ENCODE data around the gene LRIG1.

The LRIG1 gene

DNA sequence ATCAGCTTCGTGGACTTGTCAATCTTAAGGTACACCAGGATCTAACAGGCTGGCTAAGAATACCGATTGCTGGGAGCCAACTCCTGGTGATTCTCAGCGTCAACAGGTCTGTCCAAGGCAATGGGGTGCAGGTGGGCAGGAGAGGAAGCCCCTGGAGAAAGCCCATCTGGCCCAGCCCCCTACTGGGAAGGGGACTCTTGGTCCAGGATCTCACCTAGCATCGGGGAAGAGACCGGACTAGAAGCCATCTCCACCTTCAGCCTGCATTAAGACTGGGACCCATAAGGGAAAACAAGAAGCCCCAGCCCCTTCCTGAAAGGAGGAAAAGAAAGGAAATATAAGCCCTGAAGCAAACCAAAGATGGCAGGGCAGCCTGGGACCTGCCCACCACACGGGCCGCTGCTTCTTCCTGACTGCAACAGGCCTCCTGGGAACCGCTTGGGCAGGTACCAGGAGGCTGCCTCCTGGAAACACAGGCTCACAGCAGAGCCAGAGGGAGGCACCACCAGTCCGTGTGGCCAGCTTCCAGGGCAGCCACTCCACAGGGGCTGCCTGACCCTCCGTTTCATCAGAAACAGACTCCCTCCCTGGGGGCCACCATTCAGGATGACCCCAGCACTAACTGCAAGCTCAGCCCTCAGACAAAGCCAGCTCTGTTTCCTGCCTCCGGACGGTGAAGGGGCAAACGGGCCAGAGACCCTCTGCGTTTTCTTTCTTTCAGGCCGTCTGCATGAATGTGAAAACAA, 100.2 kb downstream of the LRIG1 start:
- DNase-seq: peak; percentile 65

DNA sequence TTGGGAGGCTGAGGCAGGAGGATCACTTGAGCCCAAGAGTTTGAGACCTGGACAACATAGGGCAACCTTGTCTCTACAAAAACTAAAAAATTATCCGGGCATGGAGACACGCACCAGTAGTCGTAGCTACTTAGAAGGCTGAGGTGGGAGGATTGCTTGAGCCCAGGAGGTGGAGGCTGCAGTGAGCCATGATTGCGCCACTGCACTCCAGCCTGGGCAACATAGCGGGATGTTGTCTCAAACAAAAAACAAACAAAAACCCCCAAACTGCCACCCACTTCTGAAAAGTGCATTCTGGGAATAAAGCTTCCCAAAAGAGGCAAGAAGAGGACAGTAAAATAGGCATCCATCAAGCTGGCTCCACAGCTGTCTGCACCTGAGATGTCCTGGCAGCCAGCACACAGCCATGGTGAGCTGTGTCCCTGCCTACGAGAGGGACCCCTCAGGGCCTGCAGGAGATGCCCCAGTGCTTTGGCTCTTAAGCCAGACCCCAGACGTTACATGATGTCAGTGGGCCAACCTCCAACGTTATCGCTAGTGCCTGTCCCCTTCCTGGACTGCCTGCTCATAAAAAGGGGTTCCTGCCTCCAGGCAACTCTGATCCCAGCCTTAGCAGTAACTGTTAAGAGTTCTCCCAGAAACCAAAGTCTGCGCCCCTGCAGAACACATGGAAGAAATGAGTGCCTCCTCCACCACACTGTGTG, 101.1 kb downstream of the LRIG1 start:
- no peak for DNase-seq

DNA sequence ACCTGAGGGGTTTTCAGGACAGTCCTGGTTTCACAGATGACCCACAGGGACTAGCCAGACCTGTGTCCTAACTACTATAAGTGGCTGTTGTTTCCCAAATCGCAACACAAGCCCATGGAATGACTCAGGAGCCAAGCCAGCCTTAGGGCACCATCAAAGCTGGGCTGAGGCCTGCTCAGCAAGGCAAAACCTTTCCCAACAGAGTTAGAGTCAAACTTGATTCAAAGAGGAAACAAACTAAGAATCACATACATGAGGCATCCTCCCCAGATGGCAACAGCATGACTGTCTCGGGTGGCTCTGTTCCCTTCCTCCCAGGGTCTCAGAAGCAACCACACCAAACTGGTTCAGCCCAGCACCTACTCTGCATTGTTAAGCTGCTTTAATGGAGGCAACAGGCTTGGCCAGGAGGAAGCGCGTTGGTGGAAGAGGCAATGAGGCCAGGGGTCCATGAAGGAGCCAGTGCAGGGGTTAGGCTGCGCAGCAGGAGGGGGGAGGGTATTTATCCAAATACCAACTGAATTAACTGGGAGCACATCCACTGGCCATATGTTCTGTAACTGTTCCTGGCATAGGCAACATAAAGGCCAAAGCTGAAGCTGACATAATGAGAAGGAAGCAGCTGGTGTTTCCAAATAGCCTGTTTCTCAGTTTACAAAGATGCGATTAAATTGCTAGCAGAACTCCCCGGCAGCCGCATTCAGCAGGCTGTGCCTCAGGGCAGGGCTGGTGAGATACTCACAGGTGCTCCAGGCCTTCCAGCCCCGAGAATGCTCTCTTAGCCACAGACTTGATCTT, 102.4 kb downstream of the LRIG1 start:
- peak; percentile 96 for DNase-seq

DNA sequence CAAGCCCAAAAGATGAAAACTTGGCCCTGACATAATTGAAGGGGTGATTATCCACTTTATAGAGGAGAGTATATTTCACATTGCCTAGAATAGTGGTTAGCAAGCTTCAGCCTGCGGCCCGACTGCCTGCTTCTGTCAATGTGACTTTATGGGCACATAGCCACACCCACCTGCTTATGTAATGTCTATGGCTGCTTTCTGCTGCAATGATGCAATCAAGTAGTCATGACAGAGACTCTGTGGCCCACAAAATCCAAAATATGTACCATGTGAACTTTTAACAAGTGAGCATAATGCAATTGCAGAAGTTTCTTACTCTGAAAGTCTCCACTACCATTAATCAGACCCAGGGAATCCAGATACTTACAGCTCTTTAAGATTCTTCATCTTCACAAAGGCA, 103.1 kb downstream of the LRIG1 start:
- DNase-seq: peak; percentile 10

DNA sequence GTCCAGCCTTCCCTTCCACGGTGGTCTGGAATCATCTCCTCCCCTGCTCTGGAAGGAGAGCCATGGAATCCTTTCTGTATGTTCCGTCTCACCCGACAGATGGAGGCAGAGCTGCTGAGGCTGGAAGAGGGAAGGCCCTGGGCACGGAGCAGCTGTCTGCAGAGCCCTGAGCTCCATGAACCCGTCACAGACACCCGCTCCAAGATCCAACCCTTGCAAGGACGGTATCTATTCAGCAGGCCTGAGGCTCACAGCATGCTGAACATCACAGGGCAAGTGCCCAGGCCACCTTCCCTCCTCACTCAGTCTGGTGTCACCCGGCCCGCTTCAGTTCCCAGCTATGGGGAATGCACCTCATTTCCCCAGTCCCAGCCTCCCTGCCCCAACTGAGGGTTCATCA, 103.9 kb downstream of the LRIG1 start:
- DNase-seq: no peak

DNA sequence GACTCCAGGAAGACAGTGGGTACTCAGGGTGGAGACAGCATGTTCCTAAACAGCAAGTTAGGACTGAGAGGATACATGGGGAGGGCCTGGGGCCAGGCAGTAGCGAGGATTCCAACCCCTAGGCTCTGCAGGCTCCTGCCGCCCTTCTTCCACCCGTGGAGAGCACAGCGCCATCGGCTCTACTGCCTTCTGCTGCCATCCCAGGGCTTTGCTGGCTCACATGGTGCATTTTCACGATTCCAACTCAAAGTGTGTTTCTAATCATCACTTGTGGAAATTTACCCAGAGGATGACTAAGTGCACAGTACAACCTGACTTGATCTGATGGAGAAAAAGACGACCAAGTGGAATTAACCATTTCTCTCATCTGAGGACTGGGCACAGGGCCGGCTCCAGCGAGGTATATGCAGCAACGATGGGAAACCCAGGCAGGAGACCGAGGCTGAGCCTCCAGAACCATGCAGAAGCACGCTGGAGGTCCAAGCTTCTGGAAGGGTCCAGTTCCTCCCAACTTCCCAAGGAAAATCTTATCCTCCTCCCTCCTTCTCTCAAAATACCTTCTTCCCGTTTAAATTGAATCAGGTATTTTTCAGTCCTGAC, 104.6 kb downstream of the LRIG1 start:
- DNase-seq: no peak

DNA sequence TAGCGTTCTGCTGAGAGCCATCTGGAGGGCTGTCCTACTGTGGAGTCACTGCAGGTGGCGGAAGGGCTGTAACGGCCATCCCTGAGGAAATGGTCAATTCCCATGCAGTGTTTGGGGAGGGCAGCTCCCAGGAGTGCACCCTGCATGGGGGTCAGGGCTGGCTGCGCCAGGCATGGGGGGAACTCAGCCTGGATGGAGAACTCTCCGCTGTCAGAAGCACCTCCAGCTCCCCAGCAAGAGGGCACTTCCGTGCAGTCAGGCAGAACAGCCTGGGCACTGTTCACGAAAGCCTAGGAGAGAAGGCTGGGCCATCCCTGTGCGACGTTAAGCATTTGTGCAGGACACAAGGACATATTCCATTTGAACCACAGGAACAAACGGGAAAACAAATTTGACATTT, 105.2 kb downstream of the LRIG1 start:
- peak; percentile 58 for DNase-seq

DNA sequence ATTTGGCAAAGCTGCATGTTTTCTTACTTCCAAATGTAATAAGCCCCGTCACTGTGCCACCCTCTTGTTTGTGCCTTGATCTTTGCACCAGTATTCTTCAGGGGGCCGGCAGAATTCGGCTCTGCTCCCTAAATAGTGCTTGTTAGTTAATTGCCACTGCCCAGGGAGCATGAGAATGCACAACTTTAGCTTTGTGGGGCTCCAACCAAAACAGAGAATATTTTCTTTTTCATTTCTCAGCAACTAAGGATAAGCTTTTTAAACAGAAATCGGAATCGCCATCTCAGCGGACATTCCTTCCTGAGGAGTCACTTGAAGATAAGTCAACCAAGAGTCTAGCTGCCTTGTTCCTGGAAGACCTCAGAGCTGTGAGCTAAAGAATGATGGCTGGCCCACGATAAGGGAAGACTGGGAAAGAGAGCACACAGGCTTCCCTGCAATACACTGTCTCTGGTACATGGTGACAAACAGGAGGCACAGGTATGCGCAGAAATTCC, 106.0 kb downstream of the LRIG1 start:
- no peak for DNase-seq

DNA sequence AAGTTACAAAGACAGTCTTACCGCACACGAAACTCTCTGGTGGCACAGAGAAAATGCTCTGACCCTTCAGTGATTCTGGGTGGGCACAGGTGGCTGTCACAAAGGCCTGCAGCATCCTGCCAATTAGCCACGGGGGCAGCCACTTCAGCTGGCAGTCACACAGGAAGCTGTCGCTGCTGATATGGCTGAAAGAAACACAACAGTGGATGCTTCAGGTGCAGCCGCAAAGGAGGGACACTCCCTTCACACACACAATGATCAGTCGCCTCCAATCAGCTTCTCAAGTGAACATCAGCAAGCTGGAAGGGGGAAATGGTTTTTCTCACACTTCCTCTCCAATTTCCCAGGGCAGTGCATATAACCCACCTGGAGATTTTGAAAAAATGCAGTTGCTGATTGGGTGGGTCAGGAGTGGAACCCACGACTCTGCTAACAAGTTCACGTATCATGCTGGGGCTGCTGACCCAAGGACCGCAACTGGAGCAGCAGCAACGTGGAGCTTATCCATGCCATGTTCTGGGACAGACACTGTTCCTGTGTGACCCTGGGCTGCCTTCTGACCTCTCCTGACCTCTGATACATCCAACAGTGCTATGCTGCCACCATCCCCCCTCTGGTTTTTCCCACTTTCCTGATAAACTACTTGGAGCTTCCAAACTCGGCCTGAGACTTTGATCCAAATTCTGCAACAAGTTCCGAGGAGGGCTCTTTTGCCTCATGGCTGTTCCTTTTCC, 106.6 kb downstream of the LRIG1 start:
- peak; percentile 41 for DNase-seq

DNA sequence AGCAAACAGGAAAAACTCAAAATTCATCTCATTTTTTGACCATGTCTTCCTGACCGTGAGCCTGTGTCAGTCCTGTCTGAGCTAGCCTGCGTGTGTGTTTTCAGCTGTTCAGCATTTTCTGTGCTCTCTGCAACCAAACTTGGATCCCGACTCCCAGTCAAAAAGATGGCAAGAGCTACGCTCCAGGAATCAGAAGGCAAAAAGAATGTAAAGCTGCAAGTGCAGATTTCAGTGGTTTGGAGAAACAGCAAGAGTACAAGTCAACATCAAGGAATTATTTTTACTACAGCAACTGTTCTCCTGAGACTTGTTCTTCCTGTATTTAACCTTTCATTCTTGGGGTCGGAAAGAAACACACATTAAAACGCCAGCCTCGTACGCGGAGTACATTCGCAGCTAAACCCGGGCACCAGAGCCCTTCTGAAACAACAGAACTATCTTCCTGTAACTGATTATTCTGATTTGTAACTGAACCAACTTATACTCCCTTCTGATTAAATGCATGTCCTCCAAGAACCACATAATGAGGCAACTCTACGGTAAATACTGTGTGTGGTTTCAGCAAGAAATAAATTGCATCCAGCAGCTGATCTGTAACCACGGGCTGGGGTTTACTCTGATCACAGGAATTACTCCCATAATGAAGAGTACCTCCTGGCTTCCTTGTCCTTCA, 107.4 kb downstream of the LRIG1 start:
- no peak for DNase-seq

DNA sequence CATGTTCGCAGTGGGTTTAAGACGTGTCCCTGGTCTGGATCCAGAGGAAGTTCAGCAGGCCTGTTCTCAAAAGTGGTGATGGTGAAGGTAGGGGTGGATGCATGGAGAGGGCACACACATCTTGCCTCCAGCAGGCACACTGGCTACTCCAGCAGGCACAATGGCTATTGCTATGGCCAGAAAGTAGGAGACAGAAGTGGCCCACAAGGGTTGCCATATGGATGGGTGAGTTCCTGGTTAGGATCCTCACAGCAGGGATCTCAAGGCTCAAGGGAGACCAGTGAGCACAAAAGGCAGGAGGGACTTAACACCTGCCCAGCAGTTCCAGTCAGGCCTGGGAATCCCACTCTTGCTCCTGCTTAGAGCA, 107.9 kb downstream of the LRIG1 start:
- DNase-seq: peak; percentile 44

DNA sequence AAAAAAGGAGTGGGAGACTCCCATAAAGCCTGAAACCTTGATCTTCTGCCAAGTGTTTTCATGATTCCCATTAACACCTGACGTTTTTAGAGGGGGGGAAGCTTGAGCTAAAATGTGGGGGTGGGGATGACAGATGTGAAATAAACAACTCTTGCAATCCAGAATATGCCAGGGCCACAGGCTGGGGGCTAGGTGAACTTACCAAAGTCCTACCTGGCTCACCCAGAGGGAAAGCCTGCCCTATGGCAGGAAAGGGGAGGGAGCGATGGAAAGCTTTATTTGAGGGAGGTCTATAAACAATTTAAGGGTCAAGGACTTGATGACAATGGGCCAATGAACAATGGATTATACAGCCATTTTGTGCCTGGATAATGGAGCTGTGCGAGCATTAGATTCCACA, 108.3 kb downstream of the LRIG1 start:
- peak; percentile 33 for DNase-seq

DNA sequence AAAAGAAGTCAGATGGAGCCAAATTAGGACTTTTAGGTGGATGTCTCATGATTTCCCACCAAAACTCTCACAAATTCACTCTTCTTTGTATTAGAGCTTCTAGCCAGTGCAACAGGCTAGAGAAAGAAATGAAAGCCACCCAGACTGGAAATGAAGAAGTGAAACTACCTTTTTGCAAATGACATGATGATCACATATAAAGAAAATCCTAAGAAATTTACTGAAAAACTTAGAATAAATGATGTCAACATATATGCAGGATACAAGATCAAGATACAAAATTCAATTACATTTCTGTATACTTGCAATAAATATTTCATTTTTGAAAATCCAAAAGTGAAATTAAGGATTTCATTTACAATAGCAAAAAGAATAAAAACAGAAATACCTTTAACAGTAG, 110.8 kb downstream of the LRIG1 start:
- no peak for DNase-seq

DNA sequence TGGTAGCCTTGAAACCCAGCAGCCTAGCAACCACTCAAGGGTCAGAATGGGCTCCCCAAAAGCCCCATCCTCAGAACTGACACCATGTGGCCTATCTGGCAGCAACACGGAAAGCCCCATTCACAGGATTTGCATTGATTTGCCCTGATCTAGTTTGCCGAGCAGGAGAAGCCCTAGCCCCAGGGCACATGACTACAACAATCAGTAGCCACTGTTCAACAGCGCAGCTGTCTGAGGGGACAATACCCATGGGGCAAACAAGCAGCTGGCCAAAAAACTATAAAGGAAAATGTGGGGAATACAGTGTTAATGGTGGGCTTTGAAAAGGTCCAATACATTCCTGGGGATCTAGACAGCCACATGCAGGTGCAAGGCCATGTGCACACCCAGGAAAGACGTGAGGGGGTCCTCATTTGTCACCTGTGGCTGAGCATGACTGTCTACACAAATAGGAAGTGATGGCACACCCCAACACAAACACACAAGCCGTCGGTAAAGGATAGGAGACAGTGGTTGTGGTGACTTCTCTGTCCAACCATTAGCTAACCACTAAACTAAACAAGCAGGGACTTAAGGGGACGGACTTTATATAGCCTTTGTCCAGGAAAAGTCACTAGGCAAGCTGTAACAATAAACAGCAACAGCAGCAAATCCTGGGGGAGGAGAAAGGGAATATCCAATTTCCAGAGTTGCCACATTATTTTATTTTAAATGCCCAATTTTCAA, 113.7 kb downstream of the LRIG1 start:
- peak; percentile 67 for DNase-seq

DNA sequence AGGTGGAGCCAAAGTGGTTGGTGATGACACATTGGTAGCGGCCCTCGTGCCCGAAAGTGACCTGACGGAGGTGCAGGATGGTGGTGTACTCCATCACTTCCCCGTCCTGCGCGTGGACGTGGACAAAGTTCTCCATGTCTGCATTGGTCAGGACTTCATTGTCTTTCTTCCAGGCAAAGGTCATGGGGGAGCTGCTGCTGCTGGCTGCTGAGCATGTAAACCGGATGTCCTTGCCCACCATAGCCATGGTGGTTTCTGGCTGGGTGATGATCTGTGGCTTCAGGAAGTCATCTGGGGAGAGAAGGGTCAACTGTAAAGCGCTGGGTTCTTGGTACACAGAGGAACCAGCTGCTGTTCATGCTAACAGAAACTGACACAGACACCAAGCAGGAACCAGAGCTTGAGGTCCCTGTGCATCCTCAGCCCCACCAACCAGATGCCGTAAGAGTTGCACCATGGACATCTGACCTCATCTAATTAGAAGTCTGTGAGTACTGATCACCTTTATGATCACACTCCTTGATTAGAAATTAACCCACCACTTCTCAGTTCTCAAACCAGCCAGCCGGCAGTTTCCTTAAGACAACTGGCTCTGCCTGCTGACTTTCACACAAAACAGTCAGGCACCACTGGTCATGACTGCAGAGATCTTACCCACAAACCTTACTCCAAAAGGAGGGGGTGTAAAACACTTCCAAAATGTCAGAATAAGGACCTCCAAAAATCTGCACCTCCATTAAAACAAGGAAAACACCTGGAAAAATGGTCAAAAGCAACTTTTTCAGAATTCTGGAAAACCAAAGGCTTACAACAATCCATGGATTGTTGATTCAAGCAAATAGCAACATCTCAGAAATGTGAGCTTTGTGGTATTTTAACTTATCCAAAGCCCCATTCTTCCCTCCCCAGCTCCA, 114.6 kb downstream of the LRIG1 start:
- no peak for DNase-seq

DNA sequence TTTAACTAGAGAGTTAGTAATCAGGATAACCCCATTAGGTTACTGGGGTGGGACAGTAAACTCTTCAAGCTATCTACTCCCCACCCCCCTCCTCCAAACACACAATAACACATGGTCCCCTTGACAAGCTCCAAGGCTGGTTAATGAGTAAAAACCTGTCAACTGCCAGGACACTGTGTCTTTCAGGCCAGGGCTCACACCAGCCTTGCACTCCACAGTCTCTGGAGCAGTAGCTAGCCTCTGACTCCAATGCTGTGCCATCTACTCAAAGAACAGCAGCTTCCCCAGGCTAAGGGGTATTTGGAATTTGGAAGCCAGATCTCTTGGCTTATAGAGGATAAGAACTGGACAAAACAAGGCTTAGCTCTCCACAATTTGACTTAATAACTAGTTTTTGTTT, 115.8 kb downstream of the LRIG1 start:
- no peak for DNase-seq

DNA sequence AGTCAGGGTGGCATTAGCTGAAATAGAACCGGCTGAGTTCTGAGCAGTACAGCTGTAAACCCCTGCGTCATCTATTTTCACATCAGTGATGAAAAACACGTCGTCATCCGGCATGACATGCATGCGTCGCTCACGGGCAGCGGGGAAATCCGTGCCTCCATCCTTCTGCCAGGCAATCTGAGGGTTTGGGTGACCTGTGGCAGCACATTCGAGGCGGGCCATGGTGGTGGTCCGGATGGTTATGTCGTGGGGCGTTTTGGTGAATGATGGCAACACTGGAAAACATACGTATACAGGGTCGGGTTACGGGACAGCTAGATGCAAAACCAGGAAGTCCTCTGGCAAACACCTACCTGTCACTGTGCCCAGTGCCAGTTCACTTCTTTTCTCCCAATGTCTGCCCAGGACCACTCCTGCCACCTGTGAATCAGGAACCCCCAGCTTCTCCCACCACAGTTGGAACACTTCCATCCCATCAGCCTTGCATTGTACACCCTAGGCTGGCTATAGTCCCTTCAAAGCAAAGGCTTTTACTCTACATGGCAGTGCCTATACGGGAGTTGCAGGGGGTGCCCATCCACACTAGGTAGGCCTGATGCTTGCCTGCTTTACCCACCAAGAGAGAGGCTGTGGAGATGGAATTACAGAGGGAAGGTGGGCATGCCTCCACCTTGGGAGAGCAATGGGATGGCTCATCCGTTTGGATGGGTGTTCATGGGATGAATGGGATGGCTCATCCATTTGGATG, 116.7 kb downstream of the LRIG1 start:
- DNase-seq: no peak

DNA sequence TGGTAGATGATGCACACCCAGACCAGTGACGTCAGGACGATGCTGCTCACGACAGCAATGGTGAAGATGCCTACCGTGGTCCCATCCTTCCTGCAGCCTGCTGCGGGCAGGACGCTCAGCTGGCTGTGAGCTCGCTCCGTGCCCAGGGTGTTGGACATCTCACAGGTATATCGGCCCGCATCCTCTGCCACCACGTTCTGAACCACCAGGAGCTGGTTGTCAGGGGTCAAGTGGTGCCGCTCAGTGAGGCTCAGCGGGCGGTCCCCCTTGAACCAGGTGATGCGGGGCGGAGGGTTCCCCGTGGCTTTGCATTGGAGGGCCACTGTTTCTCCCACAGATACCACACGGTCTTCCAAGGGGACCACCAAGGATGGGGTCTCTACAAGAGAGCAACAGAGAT, 117.8 kb downstream of the LRIG1 start:
- no peak for DNase-seq

DNA sequence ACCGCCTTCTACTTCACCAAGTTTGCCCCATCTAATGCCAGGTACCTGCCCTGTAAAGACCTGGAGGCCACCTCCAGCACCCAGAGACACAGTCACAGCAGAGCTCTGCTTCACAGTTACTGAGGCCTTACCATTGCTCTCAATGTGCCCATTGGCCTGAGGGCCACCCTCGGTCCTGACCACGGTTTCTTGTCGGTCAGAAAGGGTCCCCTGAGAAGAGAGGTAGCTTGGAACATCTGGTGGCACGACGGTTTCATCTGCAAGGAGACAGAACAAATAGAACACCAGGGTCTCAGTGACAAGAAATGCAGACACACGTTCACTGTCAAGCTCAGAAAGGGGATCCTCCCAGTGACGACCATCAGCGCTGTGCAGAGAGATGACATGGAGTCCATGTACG, 118.7 kb downstream of the LRIG1 start:
- no peak for DNase-seq

Data from NCI-H69 (cell line).